Stomach (tissue), 4 donors: ENCODE data around the gene INSR.

ENCODE experiments used
- POLR2A ChIP-seq, 4 donors: fragments of 450-650 bp; IDR thresholded peaks; one replicate each; pipeline ENCODE4 v1.6.1; 2016; ENCODE audit warnings: antibody characterized with exemption in 4 of 4, control low read depth in 2 of 4, mild to moderate bottlenecking in 1 of 4, moderate library complexity in 1 of 4
- POLR2AphosphoS5 ChIP-seq, 3 donors: sonication (generic); formaldehyde crosslinking; IDR thresholded peaks; one replicate each; pipeline ENCODE4 v1.6.1; 2016; ENCODE audit warnings: antibody characterized with exemption in 3 of 3
- TF ChIP-seq, protein P1 (sequence below), 7 experiments: fragments of 450-650 bp in 4 of 7; fragments of 200-600 bp in 3 of 7; sonication (generic) in 3 of 7; IDR thresholded peaks; one replicate each; pipeline ENCODE4 v1.5.1; 2016 to 2019; ENCODE audit warnings: antibody characterized with exemption in 7 of 7, control low read depth in 2 of 7, mild to moderate bottlenecking in 1 of 7

DNA sequence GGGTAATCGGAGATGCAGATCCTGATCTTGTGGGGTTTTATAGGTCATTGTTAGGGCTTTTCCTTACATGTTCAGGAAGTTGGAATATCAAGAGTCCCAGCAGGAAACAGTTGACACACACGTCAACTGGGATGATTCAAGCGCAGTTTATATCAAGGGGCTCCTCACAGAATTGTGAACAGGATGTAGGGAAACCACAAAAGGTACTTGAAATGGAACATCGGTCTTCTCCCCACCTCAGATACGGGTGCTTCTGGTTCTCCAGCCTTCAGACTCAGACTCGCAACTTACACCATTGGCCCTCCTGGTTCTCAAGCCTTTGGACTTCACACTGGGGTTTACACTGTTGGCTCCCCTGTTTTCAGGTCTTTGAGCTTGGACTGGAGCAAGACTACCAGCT lies 205.2 kb downstream of the INSR start:
- TF ChIP-seq, protein P1, sequence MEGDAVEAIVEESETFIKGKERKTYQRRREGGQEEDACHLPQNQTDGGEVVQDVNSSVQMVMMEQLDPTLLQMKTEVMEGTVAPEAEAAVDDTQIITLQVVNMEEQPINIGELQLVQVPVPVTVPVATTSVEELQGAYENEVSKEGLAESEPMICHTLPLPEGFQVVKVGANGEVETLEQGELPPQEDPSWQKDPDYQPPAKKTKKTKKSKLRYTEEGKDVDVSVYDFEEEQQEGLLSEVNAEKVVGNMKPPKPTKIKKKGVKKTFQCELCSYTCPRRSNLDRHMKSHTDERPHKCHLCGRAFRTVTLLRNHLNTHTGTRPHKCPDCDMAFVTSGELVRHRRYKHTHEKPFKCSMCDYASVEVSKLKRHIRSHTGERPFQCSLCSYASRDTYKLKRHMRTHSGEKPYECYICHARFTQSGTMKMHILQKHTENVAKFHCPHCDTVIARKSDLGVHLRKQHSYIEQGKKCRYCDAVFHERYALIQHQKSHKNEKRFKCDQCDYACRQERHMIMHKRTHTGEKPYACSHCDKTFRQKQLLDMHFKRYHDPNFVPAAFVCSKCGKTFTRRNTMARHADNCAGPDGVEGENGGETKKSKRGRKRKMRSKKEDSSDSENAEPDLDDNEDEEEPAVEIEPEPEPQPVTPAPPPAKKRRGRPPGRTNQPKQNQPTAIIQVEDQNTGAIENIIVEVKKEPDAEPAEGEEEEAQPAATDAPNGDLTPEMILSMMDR (IDR thresholded peaks at IDR 0.05) = no peak
- TF ChIP-seq POLR2AphosphoS5 (IDR thresholded peaks at IDR 0.05) (no peak), POLR2A (IDR thresholded peaks at IDR 0.05) (no peak)
